ENCODE measurements around the gene ZNF784.

- TF ChIP-seq POLR2A (IDR thresholded peaks at IDR 0.05) (no peak), CTCF (IDR thresholded peaks at IDR 0.05) (no peak)
Observed at GRCh38 chr19:55591555-55591954, 32.8 kb downstream of the ZNF784 start.
